Left lung (tissue), 10 donors: ENCODE results near the gene MTMR11. TPM values are rescaled to one million over a fixed set of nuclear protein-coding genes. Genes with fewer than 3 reads are reported as not detected.
"Not testable (repeated sequence)": the region's sequence is repeated elsewhere in the genome, so short reads cannot be mapped to it uniquely, and the experiment has no call there.

Experiments
- ATAC-seq: fragments of 200-7000 bp; cut with Tn5 transposase; one replicate; pipeline ENCODE4 v1.9.1; 2020; ENCODE audit warnings: moderate library complexity
- DNase-seq, 4 donors: peaks; one replicate each; pipeline ENCODE4 v3.0.0-alpha.2; 2013 to 2020
- H3K27ac ChIP-seq, 2 donors: fragments of 200-600 bp; sonication (generic) in 1 of 2; one replicate each; pipeline versions ENCODE4 v1.5.0 to v1.8.0; 2020 to 2021
- H3K27me3 ChIP-seq, 2 donors: fragments of 200-600 bp; sonication (generic) in 1 of 2; one replicate each; pipeline versions ENCODE4 v1.5.0 to v1.8.0; 2020 to 2021
- H3K36me3 ChIP-seq, 2 donors: fragments of 200-600 bp; sonication (generic) in 1 of 2; one replicate each; pipeline versions ENCODE4 v1.5.0 to v1.8.0; 2020 to 2021
- H3K4me1 ChIP-seq, 2 donors: fragments of 200-600 bp; one replicate each; pipeline ENCODE4 v1.8.0; 2021
- H3K4me3 ChIP-seq, 2 donors: fragments of 200-600 bp; sonication (generic) in 1 of 2; one replicate each; pipeline versions ENCODE4 v1.5.0 to v1.8.0; 2020 to 2021; ENCODE audit warnings: mild to moderate bottlenecking in 1 of 2
- H3K9me3 ChIP-seq, 2 donors: fragments of 200-600 bp; sonication (generic) in 1 of 2; one replicate each; pipeline versions ENCODE4 v1.5.0 to v1.8.0; 2020 to 2021
- CTCF ChIP-seq, 2 donors: fragments of 200-600 bp; sonication (generic) in 1 of 2; IDR thresholded peaks; one replicate each; pipeline versions ENCODE4 v1.5.0 to v1.8.0; 2021; ENCODE audit warnings: antibody characterized with exemption in 2 of 2
- intact Hi-C, 2 donors: fragments of 100-400 bp; cut with DNase I; formaldehyde crosslinking; loops; one replicate each; pipeline versions ENCODE4 v1.11.2 to v1.14.2; 2022
- polyA plus RNA-seq, 6 donors: library from polyadenylated mRNA; unstranded; fragments of 120-200 nt; gene quantifications; one replicate each; pipeline ENCODE4 v1.2.1, GENCODE V29; 2013; ENCODE audit not compliant: insufficient read length in 6 of 6
- total RNA-seq, 2 donors: library from RNA; stranded (reverse); fragmentation: NEBNext Ultra II Directional; extraction: Animal tissue kit (Norgen Biotek cat#: 25700); gene quantifications; one replicate each; pipeline ENCODE4 v1.2.1, GENCODE V29; 2021
- donor health status: DM: no; HTN: yes; CAD: no.
- donor health status: DM: no; HTN: no; CAD: no.

The MTMR11 gene
- total and polyA plus RNA-seq, 8 donors: 12.7 to 34.2 (median 26.0) TPM

GRCh38 chr1:149888247-149888998 is 48.3 kb downstream of the MTMR11 start:
- Histone ChIP-seq H3K27me3 (no peaks in the 10 kb centered on the region), H3K27ac (peak overlapping the region; percentile 97 to 100), H3K4me1 (peaks cover 4 to 27% of the 10 kb centered on the region in 2 donors), H3K36me3 (no peaks in the 10 kb centered on the region), H3K4me3 (peak overlapping the region; percentile 56 to 61), H3K9me3 (no peaks in the 10 kb centered on the region)
- TF ChIP-seq CTCF (IDR thresholded peaks at IDR 0.05): peak; percentile 30 to 50
- intact Hi-C loops: no loop called here
- ATAC-seq (peak; percentile 51), DNase-seq (peak; percentile 84 to 91 (median 87))

- H3K36me3 ChIP-seq: no peaks in the 10 kb centered on the region
- H3K4me3 ChIP-seq: peak overlapping the region; percentile 56 to 61
- TF ChIP-seq CTCF (IDR thresholded peaks at IDR 0.05): peak in 1 of 2 donors; percentile 8
- intact Hi-C loops: no loop called here
- ATAC-seq (peak; percentile 68), DNase-seq (peak; percentile 80 to 97 (median 90))
- peak overlapping the region; percentile 97 to 100 for H3K27ac ChIP-seq
- no peaks in the 10 kb centered on the region for H3K27me3 ChIP-seq
- no peaks in the 10 kb centered on the region for H3K9me3 ChIP-seq
- H3K4me1 ChIP-seq: peaks cover 4 to 28% of the 10 kb centered on the region in 2 donors
These were observed 49.0 kb downstream of the MTMR11 start for GRCh38 chr1:149887456-149888246.

GRCh38 chr1:149887196-149887455 is 49.6 kb downstream of the MTMR11 start:
- H3K36me3 ChIP-seq, H3K9me3 ChIP-seq, H3K27me3 ChIP-seq, intact Hi-C loops, ATAC-seq, DNase-seq: not testable (repeated sequence)
- Histone ChIP-seq H3K27ac (peak overlapping the region; percentile 97 to 100), H3K4me3 (peak overlapping the region; percentile 56 to 61), H3K4me1 (peaks cover 4 to 28% of the 10 kb centered on the region in 2 donors)

GRCh38 chr1:149886396-149887195 is 50.1 kb downstream of the MTMR11 start:
- intact Hi-C loops: no loop called here
- Histone ChIP-seq H3K4me1 (peaks cover 4 to 28% of the 10 kb centered on the region in 2 donors), H3K27ac (peak overlapping the region; percentile 97 to 100), H3K27me3 (no peaks in the 10 kb centered on the region), H3K36me3 (no peaks in the 10 kb centered on the region), H3K4me3 (peak overlapping the region; percentile 57 to 61), H3K9me3 (no peaks in the 10 kb centered on the region)
- ATAC-seq (peak; percentile 75), DNase-seq (peak; percentile 84 to 99 (median 94))
- TF ChIP-seq CTCF (IDR thresholded peaks at IDR 0.05): no peak

DNA sequence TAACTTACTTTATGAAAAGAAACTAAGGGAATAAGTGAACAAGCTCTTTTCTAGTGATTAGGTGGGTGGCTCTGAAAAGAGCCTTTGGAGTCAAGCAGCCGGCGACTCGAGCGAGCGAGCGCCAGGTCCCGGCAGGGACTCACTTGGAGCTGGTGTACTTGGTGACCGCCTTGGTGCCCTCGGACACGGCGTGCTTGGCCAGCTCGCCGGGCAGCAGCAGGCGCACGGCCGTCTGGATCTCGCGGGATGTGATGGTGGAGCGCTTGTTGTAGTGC is 50.6 kb downstream of the MTMR11 start:
- H3K27me3 ChIP-seq, intact Hi-C loops, H3K9me3 ChIP-seq, H3K36me3 ChIP-seq: not testable (repeated sequence)
- DNase-seq: peak in 2 of 4 donors; percentile 40 to 76
- ATAC-seq: peak; percentile 0
- peaks cover 4 to 28% of the 10 kb centered on the region in 2 donors for H3K4me1 ChIP-seq
- H3K27ac ChIP-seq: peak overlapping the region; percentile 93 to 100
- H3K4me3 ChIP-seq: peak overlapping the region; percentile 57 to 61
